ENCODE data around the gene KRTAP10-3.

KRTAP10-3 gene

GRCh38 chr21:44527156-44527982, 31.2 kb downstream of the KRTAP10-3 start:
- DNase-seq: no peak

GRCh38 chr21:44526096-44526997, 32.2 kb downstream of the KRTAP10-3 start:
- no peak for DNase-seq

- no peak for DNase-seq
These were observed 33.1 kb downstream of the KRTAP10-3 start for GRCh38 chr21:44525391-44526095.

GRCh38 chr21:44524414-44525371, 33.9 kb downstream of the KRTAP10-3 start:
- no peak for DNase-seq

GRCh38 chr21:44523567-44524413, 34.8 kb downstream of the KRTAP10-3 start:
- DNase-seq: no peak

- DNase-seq: no peak
These were observed 35.8 kb downstream of the KRTAP10-3 start for GRCh38 chr21:44522753-44523204.

- no peak for DNase-seq
These were observed 36.5 kb downstream of the KRTAP10-3 start for GRCh38 chr21:44521928-44522752.

- no peak for DNase-seq
These were observed 37.2 kb downstream of the KRTAP10-3 start for GRCh38 chr21:44521301-44521927.

GRCh38 chr21:44520326-44521300, 38.0 kb downstream of the KRTAP10-3 start:
- no peak for DNase-seq

- no peak for DNase-seq
These were observed 39.0 kb downstream of the KRTAP10-3 start for GRCh38 chr21:44519346-44520325.

- no peak for DNase-seq
These were observed 39.9 kb downstream of the KRTAP10-3 start for GRCh38 chr21:44518686-44519085.

- no peak for DNase-seq
These were observed 41.3 kb downstream of the KRTAP10-3 start for GRCh38 chr21:44517175-44517899.

- DNase-seq: no peak
These were observed 41.8 kb downstream of the KRTAP10-3 start for GRCh38 chr21:44516828-44517174.

- no peak for DNase-seq
These were observed 42.3 kb downstream of the KRTAP10-3 start for GRCh38 chr21:44516342-44516741.

GRCh38 chr21:44515359-44516165, 43.0 kb downstream of the KRTAP10-3 start:
- DNase-seq: no peak
